Measurements from ENCODE around the gene CDC42EP1.

DNA sequence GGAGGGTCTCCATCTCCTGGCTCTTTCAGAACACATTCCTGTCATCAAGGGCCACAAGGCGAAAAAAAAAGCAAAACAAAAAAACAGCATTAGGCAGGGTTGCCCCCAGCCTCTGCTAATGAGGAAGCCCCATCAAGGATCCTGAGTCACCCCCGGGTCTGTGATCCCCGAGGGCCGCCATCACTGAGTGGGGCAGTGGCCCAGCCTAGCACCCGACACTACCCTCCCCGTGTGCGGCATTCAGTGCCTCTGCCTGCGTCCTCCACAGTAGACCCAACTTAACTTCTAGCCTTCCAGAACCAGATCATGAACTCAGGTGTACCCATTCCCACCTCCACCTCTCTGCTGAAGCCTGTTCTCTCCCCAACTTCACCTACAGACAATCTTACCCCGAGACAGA is 6.6 kb upstream of the CDC42EP1 start:
- TF ChIP-seq, protein P1, sequence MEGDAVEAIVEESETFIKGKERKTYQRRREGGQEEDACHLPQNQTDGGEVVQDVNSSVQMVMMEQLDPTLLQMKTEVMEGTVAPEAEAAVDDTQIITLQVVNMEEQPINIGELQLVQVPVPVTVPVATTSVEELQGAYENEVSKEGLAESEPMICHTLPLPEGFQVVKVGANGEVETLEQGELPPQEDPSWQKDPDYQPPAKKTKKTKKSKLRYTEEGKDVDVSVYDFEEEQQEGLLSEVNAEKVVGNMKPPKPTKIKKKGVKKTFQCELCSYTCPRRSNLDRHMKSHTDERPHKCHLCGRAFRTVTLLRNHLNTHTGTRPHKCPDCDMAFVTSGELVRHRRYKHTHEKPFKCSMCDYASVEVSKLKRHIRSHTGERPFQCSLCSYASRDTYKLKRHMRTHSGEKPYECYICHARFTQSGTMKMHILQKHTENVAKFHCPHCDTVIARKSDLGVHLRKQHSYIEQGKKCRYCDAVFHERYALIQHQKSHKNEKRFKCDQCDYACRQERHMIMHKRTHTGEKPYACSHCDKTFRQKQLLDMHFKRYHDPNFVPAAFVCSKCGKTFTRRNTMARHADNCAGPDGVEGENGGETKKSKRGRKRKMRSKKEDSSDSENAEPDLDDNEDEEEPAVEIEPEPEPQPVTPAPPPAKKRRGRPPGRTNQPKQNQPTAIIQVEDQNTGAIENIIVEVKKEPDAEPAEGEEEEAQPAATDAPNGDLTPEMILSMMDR (conservative IDR thresholded peaks at IDR 0.05; ENCODE audit: low read depth, low read length), result no peak
- TF ChIP-seq EZH2 (IDR thresholded peaks at IDR 0.05; ENCODE audit: low read length, unreplicated experiment), result no peak
